Left renal pelvis (tissue), 4 donors: ENCODE results near the gene TDP2. TPM values are rescaled to one million over a fixed set of nuclear protein-coding genes. Genes with fewer than 3 reads are reported as not detected.
"Not testable (repeated sequence)": the region's sequence is repeated elsewhere in the genome, so short reads cannot be mapped to it uniquely, and the experiment has no call there.

Experiments used
- DNase-seq, 4 donors: peaks; one replicate each; pipeline ENCODE4 v3.0.0-alpha.2; 2013; ENCODE audit warnings: low read depth in 4 of 4, low spot score in 3 of 4
- polyA plus RNA-seq, 4 donors: library from polyadenylated mRNA; unstranded; fragments of 120-200 nt; gene quantifications; one replicate each; pipeline ENCODE4 v1.2.1, GENCODE V29; 2013; ENCODE audit not compliant: insufficient read length in 4 of 4

TDP2 gene
- polyA plus RNA-seq, result 10 to 100 TPM; 39.7 to 71.5 (median 63.1) TPM

GRCh38 chr6:24666641-24667377 is at the start of gene TDP2, which contains the start of gene ACOT13:
TSS of gene TDP2 (minus strand) at chr6:24666899. CDS start at chr6:24666862, 37 bp downstream.
TSS of gene ACOT13 (plus strand) at chr6:24667077. CDS start at chr6:24667264, 187 bp downstream.
- DNase-seq, result peak; percentile 96 to 97 (median 96)

DNA sequence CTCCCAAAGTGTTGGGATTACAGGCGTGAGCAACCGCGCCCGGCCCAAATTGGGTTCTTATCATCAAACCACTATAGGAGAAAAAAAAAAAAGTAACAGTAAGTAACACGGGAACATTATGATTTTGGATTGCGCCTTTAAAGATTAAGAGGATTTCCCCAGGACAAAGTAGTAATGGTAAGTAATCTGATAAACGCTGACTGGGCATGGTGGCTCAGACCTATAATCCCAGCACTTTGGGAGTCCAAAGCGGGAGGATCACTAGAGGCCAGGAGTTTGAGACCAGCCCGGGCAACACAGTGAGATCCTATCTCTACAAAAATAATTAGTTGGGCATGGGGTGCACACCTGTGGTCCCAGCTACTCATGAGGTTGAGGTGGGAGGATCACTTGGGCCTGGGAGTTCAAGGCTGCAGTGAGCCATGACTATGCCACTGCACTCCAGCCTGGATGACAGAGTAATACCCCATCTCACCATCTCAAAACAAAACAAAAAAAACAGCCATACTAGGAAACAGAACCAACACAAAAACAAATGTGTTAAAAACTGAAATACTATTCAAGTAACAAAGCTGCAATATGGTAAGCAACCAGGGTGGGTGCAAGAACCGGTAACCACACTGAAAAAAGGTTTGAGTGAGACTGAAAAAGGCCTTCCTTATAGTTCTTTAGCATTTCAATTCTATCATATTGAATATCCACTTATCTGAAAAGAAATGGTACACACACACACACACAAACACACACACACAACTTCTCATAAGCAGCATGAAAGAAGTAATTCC is 44.0 kb upstream of the TDP2 start:
- DNase-seq, result no peak

GRCh38 chr6:24709014-24709711 is 42.5 kb upstream of the TDP2 start:
- no peak for DNase-seq

- DNase-seq, result no peak
These were observed 41.9 kb upstream of the TDP2 start for GRCh38 chr6:24708612-24709011.

GRCh38 chr6:24704468-24704867 is 37.8 kb upstream of the TDP2 start:
- DNase-seq, result no peak

DNA sequence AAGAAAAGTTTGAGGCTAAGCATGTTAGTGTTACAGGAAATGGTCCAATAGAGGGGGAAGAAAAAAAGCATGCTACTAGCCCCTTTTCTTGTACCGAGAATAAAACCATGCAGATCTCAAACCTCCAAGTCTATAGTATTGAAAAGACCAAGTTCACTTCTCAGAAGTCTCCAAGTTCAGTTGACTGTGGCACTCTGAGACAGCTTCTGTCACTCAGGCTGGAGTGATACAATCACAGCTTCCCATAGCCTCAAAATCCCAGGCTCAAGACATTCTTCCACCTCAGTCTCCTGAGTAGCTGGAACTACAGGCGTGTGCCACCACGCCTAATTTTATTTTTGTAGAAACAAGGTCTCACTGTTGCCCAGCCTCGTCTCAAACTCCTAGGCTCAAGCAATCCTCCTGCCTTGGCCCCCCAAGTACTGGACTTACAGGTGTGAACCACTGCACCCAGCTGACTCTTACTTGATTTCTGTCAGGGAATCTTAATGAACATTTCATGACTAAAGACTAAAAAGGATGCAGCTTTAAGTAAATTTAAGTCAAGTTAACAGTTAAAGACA is 36.1 kb upstream of the TDP2 start:
- DNase-seq, result no peak

- DNase-seq, result no peak
These were observed 33.0 kb upstream of the TDP2 start for GRCh38 chr6:24699521-24700359.

DNA sequence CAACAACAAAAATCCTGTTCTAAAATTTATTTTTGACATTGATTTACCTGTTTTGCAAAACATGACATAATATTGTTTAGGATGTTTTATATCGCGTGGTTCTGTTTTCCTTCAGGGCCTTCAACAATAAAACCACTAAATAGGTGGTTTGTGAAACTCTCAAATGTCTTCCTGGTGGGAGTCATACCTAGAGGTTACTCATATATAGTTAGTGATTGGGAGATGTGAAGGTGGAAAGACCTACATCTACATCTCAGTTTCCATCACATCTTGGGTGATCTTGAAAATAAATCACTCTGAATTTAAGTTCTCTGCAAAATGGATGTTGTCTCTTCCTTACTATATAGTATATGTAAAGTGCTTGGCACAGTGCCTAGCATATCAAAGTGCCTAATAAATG is 29.4 kb upstream of the TDP2 start:
- no peak for DNase-seq

- not testable (repeated sequence) for DNase-seq
These were observed 28.9 kb upstream of the TDP2 start for GRCh38 chr6:24695635-24696034.

DNA sequence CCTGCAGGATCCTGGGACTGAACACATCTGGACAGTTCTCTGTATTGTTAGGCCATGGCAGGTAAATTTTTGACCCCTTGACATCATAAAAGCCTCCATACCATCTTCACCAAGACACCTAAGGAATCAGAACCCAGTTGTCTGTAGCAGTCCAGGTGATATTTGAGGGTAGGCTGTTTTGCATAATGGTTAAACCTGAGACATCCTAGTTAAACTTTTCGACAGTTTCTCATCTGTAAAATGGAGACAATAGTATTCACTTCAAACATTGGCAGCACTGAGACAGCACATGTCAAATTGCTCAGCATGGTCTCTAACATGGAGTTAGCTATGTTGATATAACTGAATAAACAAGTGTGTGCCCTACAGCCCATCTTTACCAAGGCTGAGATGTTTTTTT is 27.5 kb upstream of the TDP2 start:
- no peak for DNase-seq

GRCh38 chr6:24692848-24693592 is 26.3 kb upstream of the TDP2 start:
- no peak for DNase-seq

DNA sequence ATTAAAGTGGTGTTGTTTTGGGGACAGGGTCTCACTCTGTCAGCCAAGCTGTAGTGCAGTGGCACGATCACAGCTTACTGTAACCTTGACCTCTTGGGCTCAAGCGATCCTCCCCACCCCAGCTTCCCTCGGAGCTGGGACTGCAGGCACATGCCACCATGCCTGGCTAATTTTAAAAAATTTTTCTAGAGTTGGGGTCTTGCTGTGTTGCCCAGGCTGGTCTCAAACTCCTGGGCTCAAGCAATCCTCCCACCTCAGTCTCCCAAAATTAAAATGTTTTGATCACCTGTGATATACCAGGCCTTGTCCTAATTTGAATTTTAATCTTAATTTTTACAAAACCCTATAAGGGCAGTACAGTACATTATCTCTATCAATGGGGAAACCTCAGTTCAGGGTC is 25.7 kb upstream of the TDP2 start:
- no peak for DNase-seq

DNA sequence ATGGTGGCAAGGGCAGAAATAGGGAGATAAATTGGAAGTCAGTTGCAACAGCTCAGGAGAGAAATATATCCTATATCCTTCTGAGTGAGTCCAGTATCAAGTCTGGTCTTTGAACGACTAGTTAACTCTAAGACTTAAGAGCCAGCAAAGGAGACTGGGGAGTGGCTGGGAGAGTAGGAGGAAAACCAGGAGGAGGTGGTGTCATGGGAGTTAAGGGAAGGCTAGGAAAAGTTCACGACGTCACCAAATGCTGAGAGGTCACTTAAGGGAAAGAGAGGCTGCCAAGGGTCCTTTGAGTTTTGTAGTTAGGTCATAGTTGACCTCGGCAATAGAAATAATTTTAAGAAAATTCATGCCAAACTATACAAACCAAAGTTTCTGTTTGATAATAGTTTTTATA is 25.3 kb upstream of the TDP2 start:
- no peak for DNase-seq

GRCh38 chr6:24691550-24691949 is 24.9 kb upstream of the TDP2 start:
- DNase-seq, result no peak

GRCh38 chr6:24690593-24690992 is 23.9 kb upstream of the TDP2 start:
- DNase-seq, result no peak

GRCh38 chr6:24689964-24690363 is 23.3 kb upstream of the TDP2 start:
- DNase-seq, result no peak

DNA sequence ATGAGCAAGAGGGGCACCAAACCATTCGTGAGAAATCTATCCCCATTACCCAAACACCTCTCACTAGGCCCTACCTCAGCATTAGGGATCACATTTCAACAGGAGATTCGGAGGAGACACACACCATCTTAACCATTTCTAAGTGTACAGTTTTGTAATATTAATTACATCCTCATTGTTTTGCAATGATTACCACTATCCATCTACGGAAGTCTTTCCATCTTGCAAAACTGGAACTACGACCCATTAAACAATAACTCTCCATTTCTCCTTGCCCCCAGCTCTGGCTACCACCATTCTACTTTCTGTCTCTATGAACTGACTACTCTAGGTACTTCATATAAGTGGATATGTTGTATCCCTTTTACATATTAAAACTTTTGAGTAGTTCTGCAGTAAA is 20.2 kb upstream of the TDP2 start:
- no peak for DNase-seq

DNA sequence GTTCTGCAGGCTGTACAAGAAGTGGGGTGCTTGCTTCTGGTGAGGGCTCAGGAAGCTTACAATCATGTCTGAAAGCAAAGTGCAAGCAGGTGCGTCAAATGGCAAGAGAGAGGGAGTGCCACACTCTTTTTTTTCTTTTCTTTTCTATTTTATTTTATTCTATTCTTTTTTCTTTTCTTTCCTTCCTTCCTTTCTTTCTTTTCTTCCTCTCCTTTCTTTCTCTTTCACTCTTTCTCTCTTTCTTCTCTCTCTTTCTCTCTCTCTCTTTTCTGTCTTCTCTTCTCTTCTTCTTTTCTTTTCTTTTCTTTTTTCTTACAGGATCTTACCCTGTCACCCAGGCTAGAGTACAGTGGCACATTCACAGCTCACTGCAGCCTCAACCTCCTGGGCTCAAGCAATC is 19.7 kb upstream of the TDP2 start:
- no peak for DNase-seq
